ENCODE results near the gene SLC22A14.

DNA sequence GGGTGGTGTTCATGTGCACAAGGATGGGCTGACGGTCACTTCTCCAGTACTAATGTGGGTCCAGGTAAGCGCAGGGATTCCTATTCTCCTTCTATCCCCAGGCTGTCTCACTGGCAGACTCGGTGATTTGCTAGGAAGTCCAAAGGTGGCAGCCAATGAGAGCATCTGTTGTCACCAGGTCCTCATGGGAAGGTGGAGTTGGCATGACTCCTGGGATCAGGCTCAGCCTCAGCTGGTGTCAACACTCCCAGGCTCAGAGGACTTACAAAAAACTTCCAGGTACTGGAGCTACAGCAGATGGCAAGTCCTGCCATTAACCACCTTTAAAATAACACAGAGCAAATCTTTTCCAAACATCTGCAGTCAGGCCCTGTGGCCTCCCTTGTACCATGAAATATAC is 78.3 kb downstream of the SLC22A14 start:
- TF ChIP-seq TAF1 (IDR thresholded peaks at IDR 0.05; ENCODE audit: borderline replicate concordance, low read depth, low read length), result no peak
- no peak for TF ChIP-seq POLR2A (IDR thresholded peaks at IDR 0.05; ENCODE audit: low read depth, low read length)

Measured in GM12892 (cell line).